ENCODE data around the gene SCAMP4.

The SCAMP4 gene

DNA sequence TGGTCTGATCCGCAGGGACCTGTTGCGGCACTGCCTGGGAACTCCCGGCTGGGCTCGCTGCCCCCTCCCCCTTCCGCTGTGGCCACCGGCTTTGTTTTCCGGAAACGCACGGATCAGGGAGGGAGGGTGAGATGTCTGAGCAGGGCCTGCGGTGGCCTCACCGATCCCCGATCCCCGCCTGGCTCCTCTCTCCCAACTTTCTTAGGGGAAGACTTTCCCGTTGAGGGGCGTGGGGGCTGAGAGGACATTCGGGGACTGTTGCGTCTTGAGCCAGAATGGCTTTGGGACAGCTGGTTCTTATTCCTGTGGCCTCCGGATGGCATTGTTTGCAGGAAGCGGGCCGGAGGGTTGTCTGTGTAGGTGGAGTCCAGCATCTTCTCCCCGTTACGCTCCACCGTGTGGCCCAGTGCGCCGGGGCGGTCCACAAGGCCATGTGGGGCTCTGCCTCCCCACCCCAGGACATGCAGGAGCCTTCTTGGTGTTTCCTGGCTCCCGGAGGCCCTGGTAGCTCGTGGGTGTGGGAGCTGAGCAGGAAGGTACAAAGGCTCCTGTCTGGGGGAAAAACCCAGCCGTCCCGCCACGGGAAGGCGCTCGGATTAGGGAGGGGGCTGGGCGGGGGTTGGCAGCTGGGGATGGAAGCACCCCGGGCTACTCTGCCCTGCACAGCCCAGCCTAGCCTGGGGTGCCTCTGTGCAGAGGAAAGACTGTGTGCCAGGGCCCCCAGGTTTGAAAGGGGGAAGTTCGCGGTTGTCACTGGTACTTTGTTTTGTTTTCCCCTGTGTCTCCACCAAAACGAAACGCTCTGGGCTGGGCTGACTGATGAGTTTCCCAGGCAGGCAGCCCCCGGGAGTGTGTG, 37.1 kb downstream of the SCAMP4 start:
- TF ChIP-seq, protein P1, sequence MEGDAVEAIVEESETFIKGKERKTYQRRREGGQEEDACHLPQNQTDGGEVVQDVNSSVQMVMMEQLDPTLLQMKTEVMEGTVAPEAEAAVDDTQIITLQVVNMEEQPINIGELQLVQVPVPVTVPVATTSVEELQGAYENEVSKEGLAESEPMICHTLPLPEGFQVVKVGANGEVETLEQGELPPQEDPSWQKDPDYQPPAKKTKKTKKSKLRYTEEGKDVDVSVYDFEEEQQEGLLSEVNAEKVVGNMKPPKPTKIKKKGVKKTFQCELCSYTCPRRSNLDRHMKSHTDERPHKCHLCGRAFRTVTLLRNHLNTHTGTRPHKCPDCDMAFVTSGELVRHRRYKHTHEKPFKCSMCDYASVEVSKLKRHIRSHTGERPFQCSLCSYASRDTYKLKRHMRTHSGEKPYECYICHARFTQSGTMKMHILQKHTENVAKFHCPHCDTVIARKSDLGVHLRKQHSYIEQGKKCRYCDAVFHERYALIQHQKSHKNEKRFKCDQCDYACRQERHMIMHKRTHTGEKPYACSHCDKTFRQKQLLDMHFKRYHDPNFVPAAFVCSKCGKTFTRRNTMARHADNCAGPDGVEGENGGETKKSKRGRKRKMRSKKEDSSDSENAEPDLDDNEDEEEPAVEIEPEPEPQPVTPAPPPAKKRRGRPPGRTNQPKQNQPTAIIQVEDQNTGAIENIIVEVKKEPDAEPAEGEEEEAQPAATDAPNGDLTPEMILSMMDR (IDR thresholded peaks at IDR 0.05; ENCODE audit: insufficient read depth, low read length), result no peak
- no peak; the same call in 1 of the 2 replicates for TF ChIP-seq GABPA (IDR thresholded peaks at IDR 0.05; ENCODE audit: low read depth)
- TF ChIP-seq POLR2AphosphoS5 (IDR thresholded peaks at IDR 0.05; ENCODE audit: low read depth), result no peak; the same call in 1 of the 2 replicates
- TF ChIP-seq, protein P2, sequence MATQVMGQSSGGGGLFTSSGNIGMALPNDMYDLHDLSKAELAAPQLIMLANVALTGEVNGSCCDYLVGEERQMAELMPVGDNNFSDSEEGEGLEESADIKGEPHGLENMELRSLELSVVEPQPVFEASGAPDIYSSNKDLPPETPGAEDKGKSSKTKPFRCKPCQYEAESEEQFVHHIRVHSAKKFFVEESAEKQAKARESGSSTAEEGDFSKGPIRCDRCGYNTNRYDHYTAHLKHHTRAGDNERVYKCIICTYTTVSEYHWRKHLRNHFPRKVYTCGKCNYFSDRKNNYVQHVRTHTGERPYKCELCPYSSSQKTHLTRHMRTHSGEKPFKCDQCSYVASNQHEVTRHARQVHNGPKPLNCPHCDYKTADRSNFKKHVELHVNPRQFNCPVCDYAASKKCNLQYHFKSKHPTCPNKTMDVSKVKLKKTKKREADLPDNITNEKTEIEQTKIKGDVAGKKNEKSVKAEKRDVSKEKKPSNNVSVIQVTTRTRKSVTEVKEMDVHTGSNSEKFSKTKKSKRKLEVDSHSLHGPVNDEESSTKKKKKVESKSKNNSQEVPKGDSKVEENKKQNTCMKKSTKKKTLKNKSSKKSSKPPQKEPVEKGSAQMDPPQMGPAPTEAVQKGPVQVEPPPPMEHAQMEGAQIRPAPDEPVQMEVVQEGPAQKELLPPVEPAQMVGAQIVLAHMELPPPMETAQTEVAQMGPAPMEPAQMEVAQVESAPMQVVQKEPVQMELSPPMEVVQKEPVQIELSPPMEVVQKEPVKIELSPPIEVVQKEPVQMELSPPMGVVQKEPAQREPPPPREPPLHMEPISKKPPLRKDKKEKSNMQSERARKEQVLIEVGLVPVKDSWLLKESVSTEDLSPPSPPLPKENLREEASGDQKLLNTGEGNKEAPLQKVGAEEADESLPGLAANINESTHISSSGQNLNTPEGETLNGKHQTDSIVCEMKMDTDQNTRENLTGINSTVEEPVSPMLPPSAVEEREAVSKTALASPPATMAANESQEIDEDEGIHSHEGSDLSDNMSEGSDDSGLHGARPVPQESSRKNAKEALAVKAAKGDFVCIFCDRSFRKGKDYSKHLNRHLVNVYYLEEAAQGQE (IDR thresholded peaks at IDR 0.05; ENCODE audit: insufficient replicate concordance, low read depth), result no peak
- no peak for TF ChIP-seq SPI1 (IDR thresholded peaks at IDR 0.05; ENCODE audit: borderline replicate concordance, low read depth)
- peak overlapping the region; percentile 88 for H3K27ac ChIP-seq (replicated peaks)
- peak overlapping the region; percentile 95 for H3K4me3 ChIP-seq (replicated peaks; ENCODE audit: insufficient read depth, low read length)
- H3K27me3 ChIP-seq (ENCODE audit: insufficient read depth, poor library complexity, severe bottlenecking), result no peaks in the 10 kb centered on the region
- peak; percentile 82 to 87 for DNase-seq (ENCODE audit: low read depth in 1 of 2, low spot score in 1 of 2)

DNA sequence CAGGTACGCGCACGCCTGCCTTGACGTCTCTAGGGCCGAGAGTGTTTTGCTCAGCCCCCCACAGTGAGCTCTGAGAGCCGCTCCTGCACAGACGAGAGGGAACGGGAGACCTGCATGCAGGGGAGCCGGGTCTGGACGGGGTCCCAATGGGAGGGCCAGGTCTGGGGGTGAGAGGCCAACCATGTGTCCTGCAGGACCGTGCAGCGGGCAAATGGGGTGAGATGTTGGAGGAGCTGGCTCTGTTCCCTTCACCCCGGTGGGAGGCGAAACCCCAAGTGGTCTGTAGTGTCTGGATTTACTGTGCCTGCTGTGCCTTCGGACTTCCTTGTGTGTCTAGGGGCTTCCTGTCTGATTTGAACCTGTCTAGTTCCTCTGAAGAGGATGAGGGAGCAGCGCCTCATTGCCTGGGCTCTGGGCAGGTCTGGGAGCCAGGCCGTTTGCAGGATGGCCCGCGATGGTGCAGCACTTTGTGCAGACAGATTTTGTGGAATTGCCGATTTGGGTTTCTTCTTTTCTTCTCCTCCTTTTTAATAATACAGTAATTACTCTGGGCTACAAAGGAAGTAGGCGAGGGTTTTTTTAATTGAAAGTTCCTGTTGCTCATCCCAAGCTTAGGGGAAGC, 37.8 kb downstream of the SCAMP4 start:
- TF ChIP-seq, protein P1 (IDR thresholded peaks at IDR 0.05; ENCODE audit: insufficient read depth, low read length), result no peak
- TF ChIP-seq SPI1 (IDR thresholded peaks at IDR 0.05; ENCODE audit: borderline replicate concordance, low read depth), result 0 out of 2 replicates have a peak, but pooled peaks have one; percentile 30
- peak; percentile 3; the same call in 1 of the 2 replicates for TF ChIP-seq POLR2AphosphoS5 (IDR thresholded peaks at IDR 0.05; ENCODE audit: low read depth)
- TF ChIP-seq GABPA (IDR thresholded peaks at IDR 0.05; ENCODE audit: low read depth), result no peak
- H3K4me3 ChIP-seq (replicated peaks; ENCODE audit: insufficient read depth, low read length), result peak overlapping the region; percentile 95
- peak overlapping the region; percentile 88 for H3K27ac ChIP-seq (replicated peaks)
- peak in 1 of 2 experiments; percentile 54 for DNase-seq (ENCODE audit: low read depth in 1 of 2, low spot score in 1 of 2)
- H3K27me3 ChIP-seq (ENCODE audit: insufficient read depth, poor library complexity, severe bottlenecking), result no peaks in the 10 kb centered on the region

DNA sequence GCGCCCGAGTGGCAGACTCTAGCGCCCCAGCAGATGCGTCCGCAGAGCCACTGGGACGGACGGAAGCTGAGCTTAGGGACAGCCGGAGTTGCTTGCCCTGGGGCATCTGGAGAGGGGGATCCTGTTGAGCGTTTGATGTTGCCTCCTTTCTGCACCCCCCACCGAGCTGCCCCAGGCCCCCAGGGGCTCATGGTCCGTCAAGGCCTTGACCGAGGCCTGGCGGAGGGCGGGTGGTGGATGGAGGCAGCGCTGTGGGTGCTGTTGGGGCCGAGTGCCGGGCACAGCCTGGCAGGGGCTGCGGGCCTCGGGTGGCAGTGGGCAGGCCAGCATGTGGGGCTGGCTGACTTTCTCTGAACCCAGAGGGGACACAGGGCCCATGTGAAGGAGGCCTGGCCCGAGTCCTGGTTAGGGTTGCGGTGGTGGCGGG, 38.5 kb downstream of the SCAMP4 start:
- H3K27me3 ChIP-seq (ENCODE audit: insufficient read depth, poor library complexity, severe bottlenecking), result no peaks in the 10 kb centered on the region
- H3K4me3 ChIP-seq (replicated peaks; ENCODE audit: insufficient read depth, low read length), result peak overlapping the region; percentile 95
- H3K27ac ChIP-seq (replicated peaks), result peak overlapping the region; percentile 88
- peak in 1 of 2 experiments; percentile 28 for DNase-seq (ENCODE audit: low read depth in 1 of 2, low spot score in 1 of 2)
- no peak for TF ChIP-seq POLR2AphosphoS5 (IDR thresholded peaks at IDR 0.05; ENCODE audit: low read depth)
- no peak for TF ChIP-seq SPI1 (IDR thresholded peaks at IDR 0.05; ENCODE audit: borderline replicate concordance, low read depth)
- TF ChIP-seq, protein P2 (IDR thresholded peaks at IDR 0.05; ENCODE audit: insufficient replicate concordance, low read depth), result no peak
- TF ChIP-seq GABPA (IDR thresholded peaks at IDR 0.05; ENCODE audit: low read depth), result no peak
- TF ChIP-seq, protein P1 (IDR thresholded peaks at IDR 0.05; ENCODE audit: insufficient read depth, low read length), result no peak
